Hepatocyte (in vitro differentiated cells): ENCODE results near the gene HMCN1.

Experiments
- EZH2 ChIP-seq: fragments of 200-600 bp; sonication (generic); IDR thresholded peaks from 2 replicates; pipeline ENCODE4 v1.6.1; 2016; ENCODE audit warnings: antibody characterized with exemption, mild to moderate bottlenecking, borderline replicate concordance
- EZH2phosphoT487 ChIP-seq: fragments of 200-600 bp; sonication (generic); IDR thresholded peaks from one replicate; pipeline ENCODE4 v1.6.1; 2018; ENCODE audit warnings: antibody characterized with exemption, mild to moderate bottlenecking, low read depth, moderate library complexity; ENCODE audit not compliant: unreplicated experiment, severe bottlenecking
- TF ChIP-seq, protein P1 (sequence below): fragments of 200-600 bp; sonication (generic); IDR thresholded peaks from 2 replicates; pipeline ENCODE4 v1.5.1; 2016; ENCODE audit warnings: antibody characterized with exemption, mild to moderate bottlenecking; ENCODE audit not compliant: poor library complexity

DNA sequence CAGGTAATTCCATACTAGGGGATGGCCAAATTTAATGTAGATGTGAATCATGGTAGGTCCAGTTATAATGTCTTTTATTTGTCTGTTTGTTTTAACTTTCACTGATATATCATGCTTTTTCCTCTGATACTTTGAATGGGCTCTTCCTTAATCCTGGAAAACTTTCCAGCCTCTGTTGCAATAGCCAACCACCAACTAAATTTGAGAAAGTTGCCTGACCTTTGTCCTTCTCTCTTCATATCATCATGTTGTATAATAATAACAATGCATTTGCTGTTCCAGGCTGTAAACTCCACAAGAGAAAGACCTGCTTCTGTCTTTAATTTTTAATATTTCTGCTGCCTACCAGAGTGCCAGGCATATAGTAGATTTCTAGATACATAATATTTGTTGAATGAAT, 146.1 kb downstream of the HMCN1 start:
- TF ChIP-seq, protein P1, sequence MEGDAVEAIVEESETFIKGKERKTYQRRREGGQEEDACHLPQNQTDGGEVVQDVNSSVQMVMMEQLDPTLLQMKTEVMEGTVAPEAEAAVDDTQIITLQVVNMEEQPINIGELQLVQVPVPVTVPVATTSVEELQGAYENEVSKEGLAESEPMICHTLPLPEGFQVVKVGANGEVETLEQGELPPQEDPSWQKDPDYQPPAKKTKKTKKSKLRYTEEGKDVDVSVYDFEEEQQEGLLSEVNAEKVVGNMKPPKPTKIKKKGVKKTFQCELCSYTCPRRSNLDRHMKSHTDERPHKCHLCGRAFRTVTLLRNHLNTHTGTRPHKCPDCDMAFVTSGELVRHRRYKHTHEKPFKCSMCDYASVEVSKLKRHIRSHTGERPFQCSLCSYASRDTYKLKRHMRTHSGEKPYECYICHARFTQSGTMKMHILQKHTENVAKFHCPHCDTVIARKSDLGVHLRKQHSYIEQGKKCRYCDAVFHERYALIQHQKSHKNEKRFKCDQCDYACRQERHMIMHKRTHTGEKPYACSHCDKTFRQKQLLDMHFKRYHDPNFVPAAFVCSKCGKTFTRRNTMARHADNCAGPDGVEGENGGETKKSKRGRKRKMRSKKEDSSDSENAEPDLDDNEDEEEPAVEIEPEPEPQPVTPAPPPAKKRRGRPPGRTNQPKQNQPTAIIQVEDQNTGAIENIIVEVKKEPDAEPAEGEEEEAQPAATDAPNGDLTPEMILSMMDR: no peak
- TF ChIP-seq EZH2 (no peak), EZH2phosphoT487 (no peak)
